Measurements from ENCODE around the gene CIRBP. TPM values are rescaled to one million over a fixed set of nuclear protein-coding genes. Genes with fewer than 3 reads are reported as not detected.

CIRBP gene
- total RNA-seq, 2 experiments from 2014 or later = 278 to 309 TPM

DNA sequence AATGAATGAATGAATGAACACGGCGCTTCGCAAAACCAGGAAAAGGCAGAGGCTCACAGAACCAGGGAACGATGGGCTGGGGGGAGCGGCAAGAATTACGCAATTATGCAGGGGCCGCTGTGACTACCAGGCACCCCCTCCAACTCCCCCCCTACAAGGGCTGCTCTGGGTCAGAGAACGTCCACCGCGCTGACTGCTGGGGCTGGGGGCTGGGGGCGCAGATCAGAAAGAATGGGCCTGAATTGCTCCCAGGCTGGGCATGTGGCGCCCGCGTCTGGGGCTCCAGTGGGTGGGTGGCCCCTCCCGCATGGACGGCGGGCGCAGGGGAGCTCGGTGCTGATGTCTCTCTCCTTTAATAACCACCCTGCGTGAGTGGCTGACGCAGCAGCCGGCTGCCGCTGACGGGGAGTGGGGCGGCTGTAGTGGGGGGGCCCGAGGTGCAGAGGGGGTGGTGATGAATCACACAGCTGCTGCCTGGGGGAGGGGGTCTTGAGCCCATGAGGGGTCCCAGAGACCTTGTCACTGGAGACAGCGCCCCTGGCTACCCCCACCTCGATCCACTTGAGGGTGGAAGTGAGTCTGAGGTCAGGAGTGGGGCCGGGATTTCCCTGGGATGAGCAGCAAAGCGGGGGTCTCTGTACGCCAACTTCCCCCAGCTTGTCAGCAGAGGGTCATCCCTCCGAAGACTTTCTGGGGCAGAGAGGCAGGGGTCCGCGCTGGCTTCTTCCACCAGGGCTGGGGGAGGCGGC, 1.5 kb upstream of the CIRBP start:
- Histone ChIP-seq H3K79me2 (ENCODE audit: insufficient read depth, low read depth, low read length) (peaks cover 40% of the 10 kb centered on the region), H3K4me2 (ENCODE audit: low read length) (peak overlapping the region; percentile 97), H3K9me2 (ENCODE audit: insufficient read depth, low read length) (no peaks in the 10 kb centered on the region), H2AFZ (ENCODE audit: low read length) (no peak overlapping the region), H4K20me1 (ENCODE audit: insufficient read depth, low read length) (peaks cover 3% of the 10 kb centered on the region; the same call in 1 of the 2 replicates), H3K4me3 (ENCODE audit: low read depth, low read length, poor library complexity, severe bottlenecking) (peak overlapping the region; percentile 82), H3K4me1 (ENCODE audit: insufficient read depth, low read length, poor library complexity, severe bottlenecking) (peaks cover 85% of the 10 kb centered on the region), H3K9me3 (ENCODE audit: low read length) (no peaks in the 10 kb centered on the region), H3K27ac (ENCODE audit: low read depth, low read length, poor library complexity, severe bottlenecking) (peak overlapping the region; percentile 93), H3K36me3 (ENCODE audit: insufficient read depth, low read length) (peaks cover 37% of the 10 kb centered on the region)
- ChIA-PET CTCF (ENCODE audit: unreplicated experiment) (interaction anchor here (2.1 kb wide), 1 partner anchor 23 kb away, joined by 16 read pairs; no protein-coding TSS in a partner anchor), POLR2A (no interaction called here)
- no TSS peak for BruUV-seq (replicated peaks)
- intact Hi-C loops (cut with micrococcal nuclease; ENCODE audit: unreplicated experiment) = loop anchor here (1.0 to 10.0 kb wide), 3 partner anchors 23 to 380 kb away; partner anchors contain the start of genes CNN2, RNU6-2 and TMEM259
- DNase-seq (ENCODE audit: low spot score) = peak; percentile 27
- TF ChIP-seq EZH2phosphoT487 (IDR thresholded peaks at IDR 0.05; ENCODE audit: borderline replicate concordance, low read depth, low read length) = no peak
- TF ChIP-seq, protein P1, sequence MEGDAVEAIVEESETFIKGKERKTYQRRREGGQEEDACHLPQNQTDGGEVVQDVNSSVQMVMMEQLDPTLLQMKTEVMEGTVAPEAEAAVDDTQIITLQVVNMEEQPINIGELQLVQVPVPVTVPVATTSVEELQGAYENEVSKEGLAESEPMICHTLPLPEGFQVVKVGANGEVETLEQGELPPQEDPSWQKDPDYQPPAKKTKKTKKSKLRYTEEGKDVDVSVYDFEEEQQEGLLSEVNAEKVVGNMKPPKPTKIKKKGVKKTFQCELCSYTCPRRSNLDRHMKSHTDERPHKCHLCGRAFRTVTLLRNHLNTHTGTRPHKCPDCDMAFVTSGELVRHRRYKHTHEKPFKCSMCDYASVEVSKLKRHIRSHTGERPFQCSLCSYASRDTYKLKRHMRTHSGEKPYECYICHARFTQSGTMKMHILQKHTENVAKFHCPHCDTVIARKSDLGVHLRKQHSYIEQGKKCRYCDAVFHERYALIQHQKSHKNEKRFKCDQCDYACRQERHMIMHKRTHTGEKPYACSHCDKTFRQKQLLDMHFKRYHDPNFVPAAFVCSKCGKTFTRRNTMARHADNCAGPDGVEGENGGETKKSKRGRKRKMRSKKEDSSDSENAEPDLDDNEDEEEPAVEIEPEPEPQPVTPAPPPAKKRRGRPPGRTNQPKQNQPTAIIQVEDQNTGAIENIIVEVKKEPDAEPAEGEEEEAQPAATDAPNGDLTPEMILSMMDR (conservative IDR thresholded peaks at IDR 0.05; ENCODE audit: low read length) = no peak

DNA sequence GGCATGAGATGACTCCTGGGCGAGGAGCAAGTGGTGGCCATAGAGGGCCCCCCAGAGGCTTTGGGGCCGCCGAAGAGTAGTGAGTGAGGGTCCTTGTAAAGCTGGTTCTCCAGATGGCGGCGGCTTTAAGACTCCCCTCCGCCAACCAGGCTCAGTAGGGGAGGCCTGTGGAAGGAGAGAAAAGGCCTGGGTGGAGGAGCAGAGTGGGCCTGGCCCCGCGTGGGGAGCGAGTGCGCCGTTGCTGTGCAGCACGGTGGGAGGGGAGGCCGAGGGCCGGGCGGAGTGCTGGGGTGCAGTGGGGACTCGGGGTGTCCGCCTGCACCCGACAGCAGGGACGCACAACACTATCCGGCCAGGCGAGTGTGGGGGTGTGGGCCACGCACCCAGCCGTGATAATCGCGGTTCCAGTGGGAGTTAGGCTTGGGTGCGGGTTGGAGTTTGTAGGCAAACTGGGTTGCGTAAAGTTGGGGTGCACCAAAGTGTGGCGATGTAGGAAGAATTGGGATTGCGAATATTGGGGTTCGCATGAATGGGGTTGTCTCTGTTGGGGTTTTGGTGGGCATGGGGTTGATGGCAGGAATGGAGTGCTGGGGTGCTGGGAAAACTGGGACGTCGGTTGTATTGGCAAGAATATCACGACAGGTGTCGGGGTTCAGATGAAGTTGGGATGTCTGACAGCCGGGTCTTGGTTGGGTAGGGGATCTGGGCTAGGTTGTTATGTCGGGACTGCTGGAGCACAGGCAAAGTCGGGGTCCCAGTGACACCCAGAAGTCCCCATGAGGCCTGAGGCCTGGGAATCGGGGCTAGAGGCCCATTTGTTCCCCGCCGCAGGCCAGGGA, 687 bp upstream of the CIRBP start:
- BruUV-seq (replicated peaks) = no TSS peak
- H3K4me2 ChIP-seq (ENCODE audit: low read length) = peak overlapping the region; percentile 97
- H3K9me3 ChIP-seq (ENCODE audit: low read length) = no peaks in the 10 kb centered on the region
- peaks cover 45% of the 10 kb centered on the region for H3K36me3 ChIP-seq (ENCODE audit: insufficient read depth, low read length)
- no peaks in the 10 kb centered on the region for H3K9me2 ChIP-seq (ENCODE audit: insufficient read depth, low read length)
- ChIA-PET POLR2A (interaction anchor here (0.6 to 1.0 kb wide), 6 partner anchors 9 to 174 kb away, joined by 3 to 23 read pairs (median 6); partner anchors contain the start of gene GPX4), CTCF (ENCODE audit: unreplicated experiment) (interaction anchor here (0.5 to 2.1 kb wide), 3 partner anchors 24 to 261 kb away, joined by 3 to 16 read pairs (median 7); no protein-coding TSS in a partner anchor)
- peaks cover 85% of the 10 kb centered on the region for H3K4me1 ChIP-seq (ENCODE audit: insufficient read depth, low read length, poor library complexity, severe bottlenecking)
- peak overlapping the region; percentile 69 for H3K27ac ChIP-seq (ENCODE audit: low read depth, low read length, poor library complexity, severe bottlenecking)
- intact Hi-C loops (cut with micrococcal nuclease; ENCODE audit: unreplicated experiment) = loop anchor here (5.0 to 10.0 kb wide), 2 partner anchors 244 to 379 kb away; partner anchors contain the start of genes CNN2, RNU6-2 and TMEM259
- no peak overlapping the region for H2AFZ ChIP-seq (ENCODE audit: low read length)
- peak overlapping the region; percentile 82 for H3K4me3 ChIP-seq (ENCODE audit: low read depth, low read length, poor library complexity, severe bottlenecking)
- H3K79me2 ChIP-seq (ENCODE audit: insufficient read depth, low read depth, low read length) = peaks cover 37% of the 10 kb centered on the region
- no peak for DNase-seq (ENCODE audit: low spot score)
- peaks cover 3% of the 10 kb centered on the region; the same call in 1 of the 2 replicates for H4K20me1 ChIP-seq (ENCODE audit: insufficient read depth, low read length)
- TF ChIP-seq EZH2phosphoT487 (IDR thresholded peaks at IDR 0.05; ENCODE audit: borderline replicate concordance, low read depth, low read length) = no peak
- TF ChIP-seq, protein P1 (conservative IDR thresholded peaks at IDR 0.05; ENCODE audit: low read length) = no peak

Measured in OCI-LY7 (cell line).